CD4-positive, alpha-beta T cell treated with Interleukin-17A for 4 hours (primary cell): Measurements from ENCODE around the gene LARGE1.

Experiments
- DNase-seq: peaks from one replicate; pipeline ENCODE4 v3.0.0-alpha.2; 2020; ENCODE audit warnings: mixed read lengths

The LARGE1 gene

GRCh38 chr22:33515795-33516194 lies 404.5 kb downstream of the LARGE1 start:
- no peak for DNase-seq

- DNase-seq: no peak
These were observed 406.6 kb downstream of the LARGE1 start for GRCh38 chr22:33513388-33514338.

- no peak for DNase-seq
These were observed 407.4 kb downstream of the LARGE1 start for GRCh38 chr22:33512908-33513307.

- DNase-seq: no peak
These were observed 409.8 kb downstream of the LARGE1 start for GRCh38 chr22:33510429-33510904.

- no peak for DNase-seq
These were observed 415.2 kb downstream of the LARGE1 start for GRCh38 chr22:33504941-33505625.

- no peak for DNase-seq
These were observed 424.2 kb downstream of the LARGE1 start for GRCh38 chr22:33496112-33496511.

- no peak for DNase-seq
These were observed 426.6 kb downstream of the LARGE1 start for GRCh38 chr22:33493476-33494205.

- no peak for DNase-seq
These were observed 428.0 kb downstream of the LARGE1 start for GRCh38 chr22:33492210-33492651.

- no peak for DNase-seq
These were observed 433.1 kb downstream of the LARGE1 start for GRCh38 chr22:33487041-33487716.

- DNase-seq: no peak
These were observed 438.7 kb downstream of the LARGE1 start for GRCh38 chr22:33481550-33481949.

GRCh38 chr22:33477120-33478111 lies 442.9 kb downstream of the LARGE1 start:
- DNase-seq: no peak

GRCh38 chr22:33476716-33477115 lies 443.6 kb downstream of the LARGE1 start:
- DNase-seq: no peak

- no peak for DNase-seq
These were observed 444.1 kb downstream of the LARGE1 start for GRCh38 chr22:33476206-33476605.

GRCh38 chr22:33474587-33474986 lies 445.7 kb downstream of the LARGE1 start:
- no peak for DNase-seq

GRCh38 chr22:33472462-33473344 lies 447.6 kb downstream of the LARGE1 start:
- no peak for DNase-seq

GRCh38 chr22:33470456-33470855 lies 449.8 kb downstream of the LARGE1 start:
- no peak for DNase-seq

- DNase-seq: no peak
These were observed 452.6 kb downstream of the LARGE1 start for GRCh38 chr22:33467620-33468095.

- DNase-seq: no peak
These were observed 453.2 kb downstream of the LARGE1 start for GRCh38 chr22:33467080-33467479.

- DNase-seq: no peak
These were observed 454.7 kb downstream of the LARGE1 start for GRCh38 chr22:33465554-33465953.

GRCh38 chr22:33464698-33465097 lies 455.6 kb downstream of the LARGE1 start:
- DNase-seq: no peak
